ENCODE data around the gene ACKR1.

The ACKR1 gene

DNA sequence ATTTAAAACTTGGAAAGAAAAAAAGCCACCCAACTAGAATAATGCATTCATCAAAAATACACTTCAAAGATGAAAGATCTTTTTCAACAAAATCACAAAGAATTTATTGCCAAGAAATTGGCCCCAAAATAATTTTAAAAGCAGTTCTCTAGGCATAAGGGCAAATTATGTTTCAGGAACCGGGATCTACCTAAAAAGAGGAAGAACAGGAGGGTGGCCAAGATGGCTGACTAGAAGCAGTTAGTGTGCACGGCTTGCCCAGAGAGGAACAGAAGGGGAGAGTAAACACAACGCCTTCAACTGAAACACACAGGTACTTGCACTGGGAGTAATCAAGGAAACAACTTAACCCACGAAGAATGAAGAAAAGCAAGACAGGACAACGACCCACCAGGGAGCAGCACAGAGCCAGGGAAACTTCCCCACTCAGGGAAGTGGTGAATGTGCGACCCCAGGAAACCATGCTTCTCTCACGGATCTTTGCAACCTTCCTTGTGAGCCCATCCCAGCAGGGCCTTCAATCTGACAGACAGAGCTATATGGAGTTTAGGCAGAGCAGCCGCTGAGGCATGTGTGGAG lies 46.1 kb downstream of the ACKR1 start:
- peaks cover 80% of the 10 kb centered on the region for H3K27me3 Mint-ChIP-seq
- H3K36me3 Mint-ChIP-seq (ENCODE audit: insufficient read depth), result no peaks in the 10 kb centered on the region
- H3K4me1 Mint-ChIP-seq, result no peaks in the 10 kb centered on the region
- peaks cover 5% of the 10 kb centered on the region for H3K9me3 Mint-ChIP-seq
- H3K4me3 Mint-ChIP-seq, result no peak overlapping the region
- no peak for DNase-seq (ENCODE audit: low spot score in 2 of 2)
- no peak for ATAC-seq (replicated peaks; ENCODE audit: extremely low read depth, poor library complexity, severe bottlenecking)
- no peak overlapping the region for H3K27ac Mint-ChIP-seq (ENCODE audit: low read depth)
